Astrocyte of the spinal cord (primary cell): ENCODE data around the gene RGS12.
A peak's percentile ranks its signal among the peaks of the same experiment; 100 is the strongest.

Experiments used
- DNase-seq: peaks from one replicate; pipeline ENCODE4 v3.0.0; 2011; ENCODE audit warnings: low read depth, low spot score
- H3K4me3 ChIP-seq: 2 replicates; pipeline ENCODE4 v1.5.1; 2011; ENCODE audit warnings: low read depth, mild to moderate bottlenecking, low read length, moderate library complexity
- in situ Hi-C: cut with HindIII; loops from 2 replicates; pipeline ENCODE4 v1.10.0; 2017; ENCODE audit warnings: low sequenced_read_pairs
- TF ChIP-seq, protein P1 (sequence below): IDR thresholded peaks from 2 replicates; pipeline ENCODE4 v1.5.1; 2012; ENCODE audit warnings: low read depth, mild to moderate bottlenecking, low read length, inconsistent platforms

Gene RGS12

DNA sequence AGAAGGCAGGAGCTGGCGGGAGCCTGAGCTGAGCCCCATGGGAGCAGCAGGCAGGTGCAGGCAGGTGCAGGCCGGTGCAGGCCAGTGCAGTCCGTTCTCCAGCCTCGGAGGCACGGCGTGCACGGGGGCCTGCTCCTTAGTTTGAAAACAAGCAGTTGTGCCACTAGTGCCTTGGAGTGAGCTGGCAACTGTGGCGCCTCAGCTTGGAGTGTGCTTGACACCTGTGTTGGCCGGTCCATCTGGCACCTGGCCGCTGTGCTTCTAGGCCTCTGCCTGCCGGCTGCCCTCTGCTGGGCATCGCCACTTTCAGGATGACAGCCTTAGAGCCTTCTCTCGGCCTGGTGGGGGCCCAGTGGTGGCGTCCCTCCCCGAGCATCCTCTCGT is 47.9 kb downstream of the RGS12 start:
- DNase-seq, result no peak

DNA sequence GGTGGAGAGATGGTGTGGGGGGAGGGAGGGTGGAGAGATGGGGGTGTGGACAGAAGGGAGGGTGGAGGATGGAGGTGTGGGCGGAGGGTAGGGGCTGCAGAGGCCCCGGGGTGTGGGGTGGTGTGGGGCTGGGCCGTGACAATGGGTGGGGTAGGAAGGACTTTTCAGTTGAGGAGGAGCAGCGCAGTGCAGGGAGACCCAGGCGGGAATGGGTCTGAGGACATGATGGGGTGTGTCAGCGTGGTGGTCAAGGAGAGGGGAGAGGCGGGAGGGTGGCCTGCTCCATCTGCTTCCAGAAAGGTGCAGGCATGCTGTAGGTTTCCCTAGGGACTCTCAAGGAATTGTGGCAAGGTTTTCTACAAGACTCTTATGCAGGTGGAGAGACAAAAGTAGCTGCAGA is 48.9 kb downstream of the RGS12 start:
- TF ChIP-seq, protein P1, sequence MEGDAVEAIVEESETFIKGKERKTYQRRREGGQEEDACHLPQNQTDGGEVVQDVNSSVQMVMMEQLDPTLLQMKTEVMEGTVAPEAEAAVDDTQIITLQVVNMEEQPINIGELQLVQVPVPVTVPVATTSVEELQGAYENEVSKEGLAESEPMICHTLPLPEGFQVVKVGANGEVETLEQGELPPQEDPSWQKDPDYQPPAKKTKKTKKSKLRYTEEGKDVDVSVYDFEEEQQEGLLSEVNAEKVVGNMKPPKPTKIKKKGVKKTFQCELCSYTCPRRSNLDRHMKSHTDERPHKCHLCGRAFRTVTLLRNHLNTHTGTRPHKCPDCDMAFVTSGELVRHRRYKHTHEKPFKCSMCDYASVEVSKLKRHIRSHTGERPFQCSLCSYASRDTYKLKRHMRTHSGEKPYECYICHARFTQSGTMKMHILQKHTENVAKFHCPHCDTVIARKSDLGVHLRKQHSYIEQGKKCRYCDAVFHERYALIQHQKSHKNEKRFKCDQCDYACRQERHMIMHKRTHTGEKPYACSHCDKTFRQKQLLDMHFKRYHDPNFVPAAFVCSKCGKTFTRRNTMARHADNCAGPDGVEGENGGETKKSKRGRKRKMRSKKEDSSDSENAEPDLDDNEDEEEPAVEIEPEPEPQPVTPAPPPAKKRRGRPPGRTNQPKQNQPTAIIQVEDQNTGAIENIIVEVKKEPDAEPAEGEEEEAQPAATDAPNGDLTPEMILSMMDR, result no peak
- DNase-seq, result no peak
- in situ Hi-C loops, result no loop called here
- no peak overlapping the region for H3K4me3 ChIP-seq

More for the DNA sequence above, 47.9 kb downstream of the RGS12 start:
- TF ChIP-seq, protein P1, result no peak
- in situ Hi-C loops, result no loop called here
- no peak overlapping the region for H3K4me3 ChIP-seq

DNA sequence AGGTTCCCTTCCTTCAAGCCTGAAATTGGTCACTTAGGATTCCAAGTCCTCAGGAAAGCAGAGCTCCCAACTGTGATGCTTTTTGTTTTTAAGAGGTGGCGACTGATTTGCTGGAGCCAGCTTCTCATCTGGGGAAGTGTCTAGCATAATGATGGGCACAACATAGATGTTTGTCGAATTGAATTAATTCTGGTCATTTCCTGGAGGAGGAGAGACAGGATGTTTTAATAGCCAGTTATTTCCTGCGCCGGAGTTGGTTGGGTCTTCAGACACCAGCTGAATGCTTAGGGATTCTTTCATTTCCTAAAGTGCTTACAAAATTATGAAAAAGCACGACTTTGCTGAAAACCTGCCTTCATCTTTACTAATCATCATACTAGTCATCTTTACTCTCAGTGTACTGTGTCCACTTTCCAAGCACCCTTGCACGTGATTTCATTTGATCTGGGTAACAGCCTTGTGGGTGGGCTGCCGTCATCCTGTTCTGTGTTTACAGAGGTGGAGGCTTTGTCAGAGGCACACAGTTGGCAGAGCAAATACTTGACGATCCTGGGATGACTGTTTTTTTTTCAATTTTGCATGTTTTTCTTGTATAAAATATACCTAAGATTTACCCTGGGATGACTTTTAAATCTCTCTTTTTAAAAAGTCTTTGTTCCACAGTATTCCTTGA is 49.5 kb downstream of the RGS12 start:
- H3K4me3 ChIP-seq, result peak overlapping the region; percentile 1
- DNase-seq, result peak; percentile 81
- in situ Hi-C loops, result no loop called here
- TF ChIP-seq, protein P1, result no peak
